Measurements from ENCODE around the gene MCM9. TPM values are rescaled to one million over a fixed set of nuclear protein-coding genes. Genes with fewer than 3 reads are reported as not detected.

MCM9 gene
- total and polyA plus RNA-seq, 2 of the 13 experiments (the other 11 are each of a cell fraction or from before 2014, with no cell fraction given), result 3.8 to 17.2 TPM

DNA sequence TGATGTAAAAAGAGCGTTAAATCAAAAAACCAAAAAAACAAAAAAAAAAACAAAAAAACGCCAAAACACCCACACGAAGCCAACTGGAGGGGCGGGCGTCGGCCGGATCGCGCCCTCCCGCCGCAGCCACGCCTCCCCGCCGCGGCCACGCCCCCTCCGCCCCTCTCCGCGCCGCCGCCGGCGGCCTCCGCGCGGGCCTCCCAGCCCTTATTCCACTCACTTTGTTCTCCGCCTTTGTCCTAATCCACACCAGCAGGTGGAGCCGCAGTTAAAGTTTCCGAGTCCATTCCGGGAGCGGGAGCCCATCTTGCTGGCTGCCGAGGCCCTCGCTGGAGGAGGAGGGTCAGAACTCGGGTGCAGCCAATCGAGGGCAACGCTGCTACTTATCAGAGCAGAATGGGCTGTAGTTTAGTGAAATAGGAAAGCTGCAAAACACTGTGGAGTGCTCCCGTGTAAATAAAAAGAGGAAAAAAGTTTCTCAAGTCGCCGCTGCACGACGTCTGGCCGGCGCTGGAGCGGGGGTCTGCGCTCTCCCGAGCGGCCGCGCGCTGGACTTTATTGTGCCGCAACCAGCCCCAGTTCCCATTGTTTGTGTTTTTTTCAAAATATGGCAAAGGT is 41.0 kb downstream of the MCM9 start, which contains the start of gene ASF1A (continued):
- TF ChIP-seq, protein P1, sequence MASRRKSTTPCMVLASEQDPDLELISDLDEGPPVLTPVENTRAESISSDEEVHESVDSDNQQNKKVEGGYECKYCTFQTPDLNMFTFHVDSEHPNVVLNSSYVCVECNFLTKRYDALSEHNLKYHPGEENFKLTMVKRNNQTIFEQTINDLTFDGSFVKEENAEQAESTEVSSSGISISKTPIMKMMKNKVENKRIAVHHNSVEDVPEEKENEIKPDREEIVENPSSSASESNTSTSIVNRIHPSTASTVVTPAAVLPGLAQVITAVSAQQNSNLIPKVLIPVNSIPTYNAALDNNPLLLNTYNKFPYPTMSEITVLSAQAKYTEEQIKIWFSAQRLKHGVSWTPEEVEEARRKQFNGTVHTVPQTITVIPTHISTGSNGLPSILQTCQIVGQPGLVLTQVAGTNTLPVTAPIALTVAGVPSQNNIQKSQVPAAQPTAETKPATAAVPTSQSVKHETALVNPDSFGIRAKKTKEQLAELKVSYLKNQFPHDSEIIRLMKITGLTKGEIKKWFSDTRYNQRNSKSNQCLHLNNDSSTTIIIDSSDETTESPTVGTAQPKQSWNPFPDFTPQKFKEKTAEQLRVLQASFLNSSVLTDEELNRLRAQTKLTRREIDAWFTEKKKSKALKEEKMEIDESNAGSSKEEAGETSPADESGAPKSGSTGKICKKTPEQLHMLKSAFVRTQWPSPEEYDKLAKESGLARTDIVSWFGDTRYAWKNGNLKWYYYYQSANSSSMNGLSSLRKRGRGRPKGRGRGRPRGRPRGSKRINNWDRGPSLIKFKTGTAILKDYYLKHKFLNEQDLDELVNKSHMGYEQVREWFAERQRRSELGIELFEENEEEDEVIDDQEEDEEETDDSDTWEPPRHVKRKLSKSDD (CRISPR knock-in tag; IDR thresholded peaks at IDR 0.05; ENCODE audit: low read depth), result peak; percentile 82; the same call in 1 of the 2 replicates
- TF ChIP-seq ZNF737 (CRISPR knock-in tag; IDR thresholded peaks at IDR 0.05; ENCODE audit: borderline replicate concordance) (no peak; the same call in 1 of the 2 replicates), ZNF382 (CRISPR knock-in tag; IDR thresholded peaks at IDR 0.05; ENCODE audit: borderline replicate concordance) (no peak), PAF1 (CRISPR knock-in tag; IDR thresholded peaks at IDR 0.05) (no peak), CREM (IDR thresholded peaks at IDR 0.05) (no peak), CREM (CRISPR knock-in tag; IDR thresholded peaks at IDR 0.05) (no peak), ZFAT (CRISPR knock-in tag; conservative IDR thresholded peaks at IDR 0.05) (peak; percentile 40; the same call in 1 of the 2 replicates)
- TF ChIP-seq, protein P2, sequence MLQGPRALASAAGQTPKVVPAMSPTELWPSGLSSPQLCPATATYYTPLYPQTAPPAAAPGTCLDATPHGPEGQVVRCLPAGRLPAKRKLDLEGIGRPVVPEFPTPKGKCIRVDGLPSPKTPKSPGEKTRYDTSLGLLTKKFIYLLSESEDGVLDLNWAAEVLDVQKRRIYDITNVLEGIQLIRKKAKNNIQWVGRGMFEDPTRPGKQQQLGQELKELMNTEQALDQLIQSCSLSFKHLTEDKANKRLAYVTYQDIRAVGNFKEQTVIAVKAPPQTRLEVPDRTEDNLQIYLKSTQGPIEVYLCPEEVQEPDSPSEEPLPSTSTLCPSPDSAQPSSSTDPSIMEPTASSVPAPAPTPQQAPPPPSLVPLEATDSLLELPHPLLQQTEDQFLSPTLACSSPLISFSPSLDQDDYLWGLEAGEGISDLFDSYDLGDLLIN (CRISPR knock-in tag; IDR thresholded peaks at IDR 0.05; ENCODE audit: borderline replicate concordance), result peak; percentile 72; the same call in 1 of the 2 replicates
- TF ChIP-seq, protein P3, sequence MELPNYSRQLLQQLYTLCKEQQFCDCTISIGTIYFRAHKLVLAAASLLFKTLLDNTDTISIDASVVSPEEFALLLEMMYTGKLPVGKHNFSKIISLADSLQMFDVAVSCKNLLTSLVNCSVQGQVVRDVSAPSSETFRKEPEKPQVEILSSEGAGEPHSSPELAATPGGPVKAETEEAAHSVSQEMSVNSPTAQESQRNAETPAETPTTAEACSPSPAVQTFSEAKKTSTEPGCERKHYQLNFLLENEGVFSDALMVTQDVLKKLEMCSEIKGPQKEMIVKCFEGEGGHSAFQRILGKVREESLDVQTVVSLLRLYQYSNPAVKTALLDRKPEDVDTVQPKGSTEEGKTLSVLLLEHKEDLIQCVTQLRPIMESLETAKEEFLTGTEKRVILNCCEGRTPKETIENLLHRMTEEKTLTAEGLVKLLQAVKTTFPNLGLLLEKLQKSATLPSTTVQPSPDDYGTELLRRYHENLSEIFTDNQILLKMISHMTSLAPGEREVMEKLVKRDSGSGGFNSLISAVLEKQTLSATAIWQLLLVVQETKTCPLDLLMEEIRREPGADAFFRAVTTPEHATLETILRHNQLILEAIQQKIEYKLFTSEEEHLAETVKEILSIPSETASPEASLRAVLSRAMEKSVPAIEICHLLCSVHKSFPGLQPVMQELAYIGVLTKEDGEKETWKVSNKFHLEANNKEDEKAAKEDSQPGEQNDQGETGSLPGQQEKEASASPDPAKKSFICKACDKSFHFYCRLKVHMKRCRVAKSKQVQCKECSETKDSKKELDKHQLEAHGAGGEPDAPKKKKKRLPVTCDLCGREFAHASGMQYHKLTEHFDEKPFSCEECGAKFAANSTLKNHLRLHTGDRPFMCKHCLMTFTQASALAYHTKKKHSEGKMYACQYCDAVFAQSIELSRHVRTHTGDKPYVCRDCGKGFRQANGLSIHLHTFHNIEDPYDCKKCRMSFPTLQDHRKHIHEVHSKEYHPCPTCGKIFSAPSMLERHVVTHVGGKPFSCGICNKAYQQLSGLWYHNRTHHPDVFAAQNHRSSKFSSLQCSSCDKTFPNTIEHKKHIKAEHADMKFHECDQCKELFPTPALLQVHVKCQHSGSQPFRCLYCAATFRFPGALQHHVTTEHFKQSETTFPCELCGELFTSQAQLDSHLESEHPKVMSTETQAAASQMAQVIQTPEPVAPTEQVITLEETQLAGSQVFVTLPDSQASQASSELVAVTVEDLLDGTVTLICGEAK (IDR thresholded peaks at IDR 0.05), result no peak
- TF ChIP-seq, protein P3 (CRISPR knock-in tag; IDR thresholded peaks at IDR 0.05), result peak; percentile 71
- TF ChIP-seq, protein P4, sequence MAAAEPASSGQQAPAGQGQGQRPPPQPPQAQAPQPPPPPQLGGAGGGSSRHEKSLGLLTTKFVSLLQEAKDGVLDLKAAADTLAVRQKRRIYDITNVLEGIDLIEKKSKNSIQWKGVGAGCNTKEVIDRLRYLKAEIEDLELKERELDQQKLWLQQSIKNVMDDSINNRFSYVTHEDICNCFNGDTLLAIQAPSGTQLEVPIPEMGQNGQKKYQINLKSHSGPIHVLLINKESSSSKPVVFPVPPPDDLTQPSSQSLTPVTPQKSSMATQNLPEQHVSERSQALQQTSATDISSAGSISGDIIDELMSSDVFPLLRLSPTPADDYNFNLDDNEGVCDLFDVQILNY (CRISPR knock-in tag; conservative IDR thresholded peaks at IDR 0.05), result no peak
- TF ChIP-seq, protein P5, sequence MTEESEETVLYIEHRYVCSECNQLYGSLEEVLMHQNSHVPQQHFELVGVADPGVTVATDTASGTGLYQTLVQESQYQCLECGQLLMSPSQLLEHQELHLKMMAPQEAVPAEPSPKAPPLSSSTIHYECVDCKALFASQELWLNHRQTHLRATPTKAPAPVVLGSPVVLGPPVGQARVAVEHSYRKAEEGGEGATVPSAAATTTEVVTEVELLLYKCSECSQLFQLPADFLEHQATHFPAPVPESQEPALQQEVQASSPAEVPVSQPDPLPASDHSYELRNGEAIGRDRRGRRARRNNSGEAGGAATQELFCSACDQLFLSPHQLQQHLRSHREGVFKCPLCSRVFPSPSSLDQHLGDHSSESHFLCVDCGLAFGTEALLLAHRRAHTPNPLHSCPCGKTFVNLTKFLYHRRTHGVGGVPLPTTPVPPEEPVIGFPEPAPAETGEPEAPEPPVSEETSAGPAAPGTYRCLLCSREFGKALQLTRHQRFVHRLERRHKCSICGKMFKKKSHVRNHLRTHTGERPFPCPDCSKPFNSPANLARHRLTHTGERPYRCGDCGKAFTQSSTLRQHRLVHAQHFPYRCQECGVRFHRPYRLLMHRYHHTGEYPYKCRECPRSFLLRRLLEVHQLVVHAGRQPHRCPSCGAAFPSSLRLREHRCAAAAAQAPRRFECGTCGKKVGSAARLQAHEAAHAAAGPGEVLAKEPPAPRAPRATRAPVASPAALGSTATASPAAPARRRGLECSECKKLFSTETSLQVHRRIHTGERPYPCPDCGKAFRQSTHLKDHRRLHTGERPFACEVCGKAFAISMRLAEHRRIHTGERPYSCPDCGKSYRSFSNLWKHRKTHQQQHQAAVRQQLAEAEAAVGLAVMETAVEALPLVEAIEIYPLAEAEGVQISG (CRISPR knock-in tag; IDR thresholded peaks at IDR 0.05), result peak; percentile 99
